Measurements from ENCODE around the gene TANGO2. TPM values are rescaled to one million over a fixed set of nuclear protein-coding genes. Genes with fewer than 3 reads are reported as not detected.
A peak's percentile ranks its signal among the peaks of the same experiment; 100 is the strongest.

Gene TANGO2
- total and polyA plus RNA-seq, 4 donors, result 24.8 to 45.3 (median 36.6) TPM

- DNase-seq (peak; percentile 46 to 75), ATAC-seq (ENCODE audit: low FRiP score) (no peak)
- Histone ChIP-seq H3K27me3 (ENCODE audit: control insufficient read depth in 1 of 2, insufficient read depth in 2 of 2, low read length in 1 of 2) (no peaks in the 10 kb centered on the region), H3K9me3 (ENCODE audit: control insufficient read depth, low read length) (no peaks in the 10 kb centered on the region), H3K27ac (ENCODE audit: low read depth in 1 of 2, low read length in 2 of 2) (no peak overlapping the region), H3K4me3 (ENCODE audit: low read length in 2 of 2) (no peak overlapping the region), H3K4me1 (ENCODE audit: control insufficient read depth in 1 of 2, insufficient read depth in 2 of 2, low read length in 2 of 2) (no peaks in the 10 kb centered on the region), H3K36me3 (ENCODE audit: control insufficient read depth in 1 of 2, insufficient read depth in 2 of 2, low read length in 1 of 2) (peaks cover 0 to 6% of the 10 kb centered on the region in 2 donors)
- intact Hi-C loops (cut with DNase I), result no loop called here
- 85 to 88% methylated on average over 33 of the region's 33 CpGs for WGBS, 2 donors
Observed at GRCh38 chr22:19981171-19981960, 39.5 kb upstream of the TANGO2 start.

GRCh38 chr22:19981961-19982920 lies 38.7 kb upstream of the TANGO2 start:
- Histone ChIP-seq H3K27me3 (ENCODE audit: control insufficient read depth in 1 of 2, insufficient read depth in 2 of 2, low read length in 1 of 2) (no peaks in the 10 kb centered on the region), H3K36me3 (ENCODE audit: control insufficient read depth in 1 of 2, insufficient read depth in 2 of 2, low read length in 1 of 2) (peaks cover 0 to 6% of the 10 kb centered on the region in 2 donors), H3K4me1 (ENCODE audit: control insufficient read depth in 1 of 2, insufficient read depth in 2 of 2, low read length in 2 of 2) (no peaks in the 10 kb centered on the region), H3K27ac (ENCODE audit: low read depth in 1 of 2, low read length in 2 of 2) (no peak overlapping the region), H3K4me3 (ENCODE audit: low read length in 2 of 2) (no peak overlapping the region), H3K9me3 (ENCODE audit: control insufficient read depth, low read length) (no peaks in the 10 kb centered on the region)
- intact Hi-C loops (cut with DNase I), result no loop called here
- WGBS, 2 donors, result 89 to 90% methylated on average over 16 of the region's 16 CpGs
- DNase-seq (peak; percentile 48 to 63), ATAC-seq (ENCODE audit: low FRiP score) (no peak)

- ATAC-seq (ENCODE audit: low FRiP score) (no peak), DNase-seq (peak; percentile 64 to 78)
- no peaks in the 10 kb centered on the region for H3K9me3 ChIP-seq (ENCODE audit: control insufficient read depth, low read length)
- H3K27me3 ChIP-seq (ENCODE audit: control insufficient read depth in 1 of 2, insufficient read depth in 2 of 2, low read length in 1 of 2), result no peaks in the 10 kb centered on the region
- 30 to 44% methylated on average over 8 of the region's 8 CpGs for WGBS, 2 donors
- no peaks in the 10 kb centered on the region for H3K4me1 ChIP-seq (ENCODE audit: control insufficient read depth in 1 of 2, insufficient read depth in 2 of 2, low read length in 2 of 2)
- H3K27ac ChIP-seq (ENCODE audit: low read depth in 1 of 2, low read length in 2 of 2), result peak overlapping the region; percentile 62 to 71
- H3K36me3 ChIP-seq (ENCODE audit: control insufficient read depth in 1 of 2, insufficient read depth in 2 of 2, low read length in 1 of 2), result peaks cover 0 to 4% of the 10 kb centered on the region in 2 donors
- intact Hi-C loops (cut with DNase I), result no loop called here
- H3K4me3 ChIP-seq (ENCODE audit: low read length in 2 of 2), result no peak overlapping the region
Observed at GRCh38 chr22:19982991-19983578, 37.8 kb upstream of the TANGO2 start.

- peaks cover 0 to 1% of the 10 kb centered on the region in 2 donors for H3K36me3 ChIP-seq (ENCODE audit: control insufficient read depth in 1 of 2, insufficient read depth in 2 of 2, low read length in 1 of 2)
- H3K4me3 ChIP-seq (ENCODE audit: low read length in 2 of 2), result no peak overlapping the region
- H3K27me3 ChIP-seq (ENCODE audit: control insufficient read depth in 1 of 2, insufficient read depth in 2 of 2, low read length in 1 of 2), result no peaks in the 10 kb centered on the region
- DNase-seq, result peak; percentile 61 to 85
- ATAC-seq (ENCODE audit: low FRiP score), result no peak
- intact Hi-C loops (cut with DNase I), result loop anchor here in 1 of 2 donors (1.0 kb wide), 1 partner anchor 13 kb away; no protein-coding TSS in a partner anchor
- no peaks in the 10 kb centered on the region for H3K9me3 ChIP-seq (ENCODE audit: control insufficient read depth, low read length)
- WGBS, 2 donors, result 32 to 36% methylated on average over 5 of the region's 5 CpGs
- peak overlapping the region; percentile 62 to 71 for H3K27ac ChIP-seq (ENCODE audit: low read depth in 1 of 2, low read length in 2 of 2)
- no peaks in the 10 kb centered on the region for H3K4me1 ChIP-seq (ENCODE audit: control insufficient read depth in 1 of 2, insufficient read depth in 2 of 2, low read length in 2 of 2)
Observed at GRCh38 chr22:19983741-19984140, 37.2 kb upstream of the TANGO2 start.

DNA sequence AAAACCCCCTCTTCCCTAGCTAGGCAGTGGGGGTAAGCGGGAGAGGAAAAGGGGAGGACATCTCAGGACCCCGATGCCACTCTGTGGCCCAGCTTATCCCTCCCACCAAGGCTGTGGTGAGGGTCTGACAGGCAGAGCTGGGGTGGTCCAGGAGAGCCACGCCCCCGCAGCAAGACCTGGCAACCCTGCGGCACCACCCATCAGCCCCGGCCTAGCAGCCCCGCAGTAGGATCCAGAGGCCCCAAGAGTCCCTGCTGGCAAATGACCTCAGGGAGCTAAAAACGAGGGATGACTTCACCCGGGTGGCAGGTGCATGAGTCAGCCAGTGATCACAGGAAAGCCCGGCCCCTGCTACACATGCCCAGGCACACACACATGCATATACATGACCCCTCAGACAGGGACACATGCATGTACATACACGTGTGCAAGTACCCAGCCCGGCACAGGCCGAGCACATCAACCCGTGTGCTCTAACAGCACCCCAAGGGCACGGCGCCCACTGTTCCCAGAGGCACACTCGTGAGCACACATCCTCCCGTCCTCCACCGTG lies 36.6 kb upstream of the TANGO2 start:
- H3K9me3 ChIP-seq (ENCODE audit: control insufficient read depth, low read length), result no peaks in the 10 kb centered on the region
- no peaks in the 10 kb centered on the region for H3K27me3 ChIP-seq (ENCODE audit: control insufficient read depth in 1 of 2, insufficient read depth in 2 of 2, low read length in 1 of 2)
- intact Hi-C loops (cut with DNase I), result loop anchor here in 1 of 2 donors (1.0 kb wide), 1 partner anchor 12 kb away; no protein-coding TSS in a partner anchor
- H3K27ac ChIP-seq (ENCODE audit: low read depth in 1 of 2, low read length in 2 of 2), result peak overlapping the region; percentile 71 to 72
- peak; percentile 84 to 89 for DNase-seq
- H3K4me1 ChIP-seq (ENCODE audit: control insufficient read depth in 1 of 2, insufficient read depth in 2 of 2, low read length in 2 of 2), result no peaks in the 10 kb centered on the region
- no peak for ATAC-seq (ENCODE audit: low FRiP score)
- whole genome bisulfite sequencing, 2 donors, result 19 to 23% methylated on average over 19 of the region's 19 CpGs
- H3K36me3 ChIP-seq (ENCODE audit: control insufficient read depth in 1 of 2, insufficient read depth in 2 of 2, low read length in 1 of 2), result no peaks in the 10 kb centered on the region
- H3K4me3 ChIP-seq (ENCODE audit: low read length in 2 of 2), result no peak overlapping the region

DNA sequence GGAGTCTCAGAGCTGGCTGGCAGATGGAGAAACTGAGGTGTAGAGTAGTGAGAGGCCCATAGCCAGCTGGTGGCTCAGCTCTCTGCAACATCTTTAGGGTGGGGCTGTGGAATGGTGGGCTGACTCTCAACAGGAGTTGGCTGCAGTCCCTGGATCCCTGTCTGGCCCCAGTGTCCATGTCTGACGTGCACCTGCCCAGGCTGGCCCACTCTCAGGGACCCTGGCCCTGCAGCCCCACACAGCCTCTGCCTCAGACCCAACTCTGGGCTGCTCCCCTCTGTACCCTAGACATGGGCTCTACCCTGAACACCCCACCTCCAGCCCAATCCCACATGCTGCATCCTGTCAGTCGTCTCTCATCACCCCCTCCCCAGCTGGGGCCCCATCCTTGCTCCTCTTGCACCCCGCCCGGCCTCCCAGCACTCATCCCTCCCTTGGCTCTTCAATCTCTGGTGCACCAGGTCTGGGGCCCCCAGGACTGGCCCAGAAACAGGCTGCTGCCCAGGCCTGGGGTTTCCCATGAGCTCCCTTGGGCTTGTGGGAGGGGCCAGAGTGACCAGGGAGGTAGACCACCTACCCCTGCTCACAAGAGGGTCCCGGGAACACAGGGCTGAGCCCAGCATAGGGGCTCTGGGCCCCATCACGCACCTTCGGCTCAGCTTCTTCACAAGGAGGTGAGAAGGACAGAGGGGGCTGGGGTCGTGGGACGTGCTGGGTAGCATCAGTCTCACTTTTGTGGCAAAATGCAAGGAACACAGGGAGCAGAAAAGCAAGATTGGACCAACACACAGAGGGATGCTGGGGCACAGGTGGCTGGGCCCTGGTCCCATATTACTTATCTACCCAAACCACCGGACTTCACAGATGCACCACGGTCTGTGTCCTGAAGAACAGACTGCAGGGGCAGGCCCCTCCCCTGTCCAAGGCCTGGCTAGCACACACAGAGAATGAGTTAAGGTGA lies 35.8 kb upstream of the TANGO2 start:
- Histone ChIP-seq H3K9me3 (ENCODE audit: control insufficient read depth, low read length) (no peaks in the 10 kb centered on the region), H3K4me1 (ENCODE audit: control insufficient read depth in 1 of 2, insufficient read depth in 2 of 2, low read length in 2 of 2) (no peaks in the 10 kb centered on the region), H3K36me3 (ENCODE audit: control insufficient read depth in 1 of 2, insufficient read depth in 2 of 2, low read length in 1 of 2) (no peaks in the 10 kb centered on the region), H3K27ac (ENCODE audit: low read depth in 1 of 2, low read length in 2 of 2) (peak overlapping the region; percentile 28 to 84), H3K4me3 (ENCODE audit: low read length in 2 of 2) (no peak overlapping the region), H3K27me3 (ENCODE audit: control insufficient read depth in 1 of 2, insufficient read depth in 2 of 2, low read length in 1 of 2) (no peaks in the 10 kb centered on the region)
- intact Hi-C loops (cut with DNase I), result loop anchor here in 1 of 2 donors (1.0 kb wide), 1 partner anchor 11 kb away; no protein-coding TSS in a partner anchor
- DNase-seq (peak; percentile 45 to 76), ATAC-seq (ENCODE audit: low FRiP score) (no peak)
- WGBS, 2 donors, result 72 to 73% methylated on average over 11 of the region's 11 CpGs

- Histone ChIP-seq H3K9me3 (ENCODE audit: control insufficient read depth, low read length) (no peaks in the 10 kb centered on the region), H3K4me1 (ENCODE audit: control insufficient read depth in 1 of 2, insufficient read depth in 2 of 2, low read length in 2 of 2) (no peaks in the 10 kb centered on the region), H3K36me3 (ENCODE audit: control insufficient read depth in 1 of 2, insufficient read depth in 2 of 2, low read length in 1 of 2) (no peaks in the 10 kb centered on the region), H3K27me3 (ENCODE audit: control insufficient read depth in 1 of 2, insufficient read depth in 2 of 2, low read length in 1 of 2) (no peaks in the 10 kb centered on the region), H3K27ac (ENCODE audit: low read depth in 1 of 2, low read length in 2 of 2) (peak overlapping the region; percentile 31 to 84), H3K4me3 (ENCODE audit: low read length in 2 of 2) (peak overlapping the region in 1 of 2 donors; percentile 49)
- WGBS, 2 donors, result 21 to 43% methylated on average over 2 of the region's 2 CpGs
- intact Hi-C loops (cut with DNase I), result no loop called here
- DNase-seq (no peak), ATAC-seq (ENCODE audit: low FRiP score) (no peak)
Observed at GRCh38 chr22:19986011-19986409, 34.9 kb upstream of the TANGO2 start.
